Measurements from ENCODE around the gene C11orf24. TPM values are rescaled to one million over a fixed set of nuclear protein-coding genes. Genes with fewer than 3 reads are reported as not detected.

C11orf24 gene
- 37.8 TPM for total RNA-seq (2021; ENCODE audit: unreplicated experiment)
- polyA plus RNA-seq (2012) = 38.9 and 39.9 TPM in 2 replicates
- percentile 83 among the genes with signal in this experiment for Bru-seq, nascent RNA
- percentile 66 among the genes with signal in this experiment for BruChase-seq, experiment 1, labeled RNA remaining after a 6-hour chase
- percentile 70 among the genes with signal in this experiment for BruChase-seq, experiment 2, labeled RNA remaining after a 2-hour chase
- long read RNA-seq, transcript C11orf24-201 (4 exons, 2,063 nt) = major isoform, 11 of 43 reads
- long read RNA-seq, partial matches to known transcripts = 6 of 43 reads
- long read RNA-seq, other reads (novel, unspliced or antisense) = 24 of 43 reads

DNA sequence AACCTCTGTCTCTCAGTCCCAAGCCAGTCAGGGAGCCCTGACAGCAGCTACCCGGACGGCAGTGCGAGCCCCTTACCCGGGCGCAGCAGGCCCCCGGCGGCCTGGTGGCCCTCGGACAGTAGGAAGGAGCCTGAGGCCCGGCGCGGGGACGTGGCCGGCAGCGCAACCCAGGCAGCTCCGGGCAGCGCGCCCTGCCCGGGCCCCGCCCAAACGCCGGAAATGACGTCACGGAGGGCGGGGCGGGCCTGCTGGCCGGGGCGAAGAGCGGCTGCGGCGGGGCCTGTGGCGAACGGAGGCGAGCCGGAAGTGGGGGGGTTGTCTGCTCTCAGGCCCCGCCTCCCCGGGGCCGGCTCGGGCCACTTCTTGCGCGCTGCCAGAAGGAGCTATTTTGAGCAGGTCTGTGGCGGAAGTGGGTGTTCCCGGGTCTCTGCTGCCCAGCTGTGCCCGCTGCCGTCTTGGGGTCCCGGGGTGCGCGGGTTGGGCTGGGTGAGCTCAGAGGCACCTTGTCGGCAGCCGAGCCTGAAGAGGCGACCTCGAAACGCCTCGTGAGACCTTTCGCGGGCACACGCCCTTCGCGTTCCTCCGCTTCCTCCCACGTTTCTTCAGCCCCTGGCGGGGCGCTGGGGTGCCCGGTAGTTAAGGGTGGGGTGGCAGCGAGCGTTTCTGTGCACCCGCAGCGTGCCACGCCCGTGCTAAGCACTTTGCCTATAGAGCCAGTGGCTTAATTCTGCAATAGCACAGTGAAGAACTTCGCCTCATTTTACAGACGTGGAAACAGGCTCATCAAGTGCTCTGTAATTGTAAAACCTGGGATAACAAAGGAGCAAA lies at the start of gene C11orf24:
C11orf24 (minus strand) TSS at position 193 of the 828 bp plus-strand sequence. CDS start 8,206 bp downstream, outside the sequence.
- TF ChIP-seq SP1 (IDR thresholded peaks at IDR 0.05; ENCODE audit: low read depth) (peak; percentile 65), YY1 (IDR thresholded peaks at IDR 0.05; ENCODE audit: extremely low read depth, insufficient replicate concordance, low read depth, low read length) (no peak), POLR2AphosphoS5 (IDR thresholded peaks at IDR 0.05; ENCODE audit: low read depth, low read length) (peak; percentile 99), RAD21 (IDR thresholded peaks at IDR 0.05; ENCODE audit: low read depth) (no peak), EGR1 (IDR thresholded peaks at IDR 0.05; ENCODE audit: low read depth) (no peak; the same call in 1 of the 2 replicates), ATF3 (IDR thresholded peaks at IDR 0.05) (no peak), MAX (IDR thresholded peaks at IDR 0.05) (peak; percentile 63), POLR2A (IDR thresholded peaks at IDR 0.05; ENCODE audit: borderline replicate concordance, extremely low read depth, insufficient read depth, insufficient read length) (peak; percentile 87), ZBTB33 (IDR thresholded peaks at IDR 0.05; ENCODE audit: extremely low read depth, insufficient replicate concordance, low read length) (no peak), TCF7L2 (IDR thresholded peaks at IDR 0.05; ENCODE audit: borderline replicate concordance, extremely low read depth, insufficient read depth, insufficient read length) (no peak), ELF1 (IDR thresholded peaks at IDR 0.05; ENCODE audit: borderline replicate concordance, low read depth) (no peak; the same call in 1 of the 2 replicates), SIN3A (IDR thresholded peaks at IDR 0.05; ENCODE audit: low read depth) (peak; percentile 71; the same call in 1 of the 2 replicates), ZNF274 (IDR thresholded peaks at IDR 0.05; ENCODE audit: low read depth, low read length) (no peak), SRF (IDR thresholded peaks at IDR 0.05; ENCODE audit: low read depth) (no peak), CEBPB (IDR thresholded peaks at IDR 0.05; ENCODE audit: low read depth) (no peak), JUND (IDR thresholded peaks at IDR 0.05) (peak; percentile 55; the same call in 1 of the 2 replicates), ZFX (IDR thresholded peaks at IDR 0.05) (peak; percentile 72; the same call in 1 of the 2 replicates), EZH2 (IDR thresholded peaks at IDR 0.05) (no peak)

More for the DNA sequence above, at the start of gene C11orf24:
- Histone ChIP-seq H3K27me3 (ENCODE audit: insufficient read depth, low read length) (no peaks in the 10 kb centered on the region), H3K9ac (ENCODE audit: low read length) (peak within 1 kb of the TSS; percentile 98), H3K9me2 (ENCODE audit: insufficient read depth) (no peaks in the 10 kb centered on the region), H3K9me3 (ENCODE audit: control insufficient read depth in 1 of 2, insufficient read depth in 1 of 2, low read depth in 1 of 2, low read length in 2 of 2) (no peaks in the 10 kb centered on the region), H3K4me1 (ENCODE audit: control insufficient read depth in 1 of 2, insufficient read depth in 2 of 2, low read length in 2 of 2) (peaks cover 29 to 60% of the 10 kb centered on the region in 2 experiments), H3K79me2 (ENCODE audit: insufficient read depth, low read length) (peaks cover 52% of the 10 kb centered on the region), H3K4me3 (replicated peaks in 1 of 2; ENCODE audit: low read depth in 1 of 2, low read length in 2 of 2) (peak within 1 kb of the TSS; percentile 97 to 98), H4K20me1 (ENCODE audit: insufficient read depth) (no peaks in the 10 kb centered on the region), H3K4me2 (ENCODE audit: low read length) (peak within 1 kb of the TSS; percentile 90), H2AFZ (ENCODE audit: low read depth, low read length, poor library complexity, severe bottlenecking) (no peak within 1 kb of the TSS), H3K36me3 (ENCODE audit: control insufficient read depth in 1 of 2, insufficient read depth in 2 of 2, low read length in 2 of 2) (peaks cover 7 to 16% of the 10 kb centered on the region in 2 experiments), H3K27ac (ENCODE audit: low read depth, low read length) (peak within 1 kb of the TSS; percentile 90)
- ChIA-PET CTCF (interaction anchor here (0.6 to 5.7 kb wide), 5 partner anchors 12 to 49 kb away, joined by 3 to 30 read pairs (median 5); no protein-coding TSS in a partner anchor), POLR2A (interaction anchor here (0.8 to 1.7 kb wide), 6 partner anchors 20 to 52 kb away, joined by 3 to 4 read pairs (median 4); no protein-coding TSS in a partner anchor), RAD21 (ENCODE audit: low non-redundant PET in 1 of 2, low total read pairs in 2 of 2, uncharacterized antibody in 2 of 2, unreplicated experiment in 2 of 2) (interaction anchor here (0.5 to 1.1 kb wide), 3 partner anchors 15 to 70 kb away, joined by 3 to 7 read pairs (median 3); no protein-coding TSS in a partner anchor)
- intact Hi-C loops (cut with micrococcal nuclease) = no loop called here
- DNase-seq (ENCODE audit: low read depth, low spot score) = peak; percentile 79
- TSS peak; percentile 94 for BruUV-seq (replicated peaks)
- peak; percentile 86 for ATAC-seq
